Measurements from ENCODE around the gene PLCB4. TPM values are rescaled to one million over a fixed set of nuclear protein-coding genes. Genes with fewer than 3 reads are reported as not detected.

PLCB4 gene
- total RNA-seq, 1 donor from 2014 or later: 1.6 TPM

DNA sequence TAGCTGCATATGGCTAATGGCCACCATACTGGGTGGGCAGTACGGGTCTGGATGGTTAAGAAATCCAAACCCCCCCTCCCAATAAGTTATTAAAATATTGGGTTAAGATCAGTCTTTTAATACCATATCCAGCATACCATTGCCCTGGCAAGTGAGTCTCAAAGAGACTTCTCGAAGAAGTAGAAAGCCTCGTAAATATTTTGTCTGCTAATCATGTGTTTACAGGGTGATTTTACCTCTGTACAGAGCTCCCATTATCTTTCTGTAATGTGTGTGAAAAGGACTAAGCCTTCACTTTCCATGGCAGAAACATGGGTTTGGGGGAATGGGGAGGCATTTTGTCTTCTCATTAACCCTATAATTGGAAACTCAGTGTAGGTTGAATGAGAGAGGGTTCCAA, 270.8 kb downstream of the PLCB4 start:
- Histone ChIP-seq H3K27me3 (ENCODE audit: control insufficient read depth, insufficient read depth, low read length) (no peaks in the 10 kb centered on the region), H3K36me3 (ENCODE audit: control insufficient read depth, insufficient read depth, low read length) (no peaks in the 10 kb centered on the region), H3K4me3 (ENCODE audit: low read depth, low read length) (no peak overlapping the region)
- DNase-seq (ENCODE audit: low read depth): no peak
- TF ChIP-seq, protein P1, sequence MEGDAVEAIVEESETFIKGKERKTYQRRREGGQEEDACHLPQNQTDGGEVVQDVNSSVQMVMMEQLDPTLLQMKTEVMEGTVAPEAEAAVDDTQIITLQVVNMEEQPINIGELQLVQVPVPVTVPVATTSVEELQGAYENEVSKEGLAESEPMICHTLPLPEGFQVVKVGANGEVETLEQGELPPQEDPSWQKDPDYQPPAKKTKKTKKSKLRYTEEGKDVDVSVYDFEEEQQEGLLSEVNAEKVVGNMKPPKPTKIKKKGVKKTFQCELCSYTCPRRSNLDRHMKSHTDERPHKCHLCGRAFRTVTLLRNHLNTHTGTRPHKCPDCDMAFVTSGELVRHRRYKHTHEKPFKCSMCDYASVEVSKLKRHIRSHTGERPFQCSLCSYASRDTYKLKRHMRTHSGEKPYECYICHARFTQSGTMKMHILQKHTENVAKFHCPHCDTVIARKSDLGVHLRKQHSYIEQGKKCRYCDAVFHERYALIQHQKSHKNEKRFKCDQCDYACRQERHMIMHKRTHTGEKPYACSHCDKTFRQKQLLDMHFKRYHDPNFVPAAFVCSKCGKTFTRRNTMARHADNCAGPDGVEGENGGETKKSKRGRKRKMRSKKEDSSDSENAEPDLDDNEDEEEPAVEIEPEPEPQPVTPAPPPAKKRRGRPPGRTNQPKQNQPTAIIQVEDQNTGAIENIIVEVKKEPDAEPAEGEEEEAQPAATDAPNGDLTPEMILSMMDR (IDR thresholded peaks at IDR 0.05; ENCODE audit: insufficient read depth, low read length, severe bottlenecking): no peak
- no peak for FAIRE-seq

DNA sequence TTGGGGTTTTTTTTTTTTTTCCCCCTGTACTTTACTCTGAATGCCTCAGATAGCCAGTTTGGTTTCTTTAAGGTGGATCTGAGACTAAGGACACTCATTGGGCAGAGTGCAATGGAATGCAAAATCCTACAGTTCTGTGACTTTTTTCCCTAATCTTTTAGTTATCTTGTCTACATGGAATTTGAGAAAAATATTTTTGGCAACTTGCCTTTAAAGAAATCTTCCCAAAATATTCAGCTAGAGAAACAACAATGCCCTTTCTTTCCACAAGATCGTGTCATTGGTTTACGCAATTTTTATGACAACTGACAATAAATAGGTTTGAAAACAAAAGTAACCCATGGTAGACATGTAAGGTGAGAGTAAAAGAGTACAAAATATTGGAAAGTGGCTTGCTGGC, 273.8 kb downstream of the PLCB4 start:
- Histone ChIP-seq H3K36me3 (ENCODE audit: control insufficient read depth, insufficient read depth, low read length) (no peaks in the 10 kb centered on the region), H3K27me3 (ENCODE audit: control insufficient read depth, insufficient read depth, low read length) (no peaks in the 10 kb centered on the region), H3K4me3 (ENCODE audit: low read depth, low read length) (no peak overlapping the region)
- FAIRE-seq: no peak
- TF ChIP-seq, protein P1 (IDR thresholded peaks at IDR 0.05; ENCODE audit: insufficient read depth, low read length, severe bottlenecking): no peak
- DNase-seq (ENCODE audit: low read depth): no peak

- Histone ChIP-seq H3K27me3 (ENCODE audit: control insufficient read depth, insufficient read depth, low read length) (no peaks in the 10 kb centered on the region), H3K4me3 (ENCODE audit: low read depth, low read length) (no peak overlapping the region), H3K36me3 (ENCODE audit: control insufficient read depth, insufficient read depth, low read length) (no peaks in the 10 kb centered on the region)
- FAIRE-seq (no peak), DNase-seq (ENCODE audit: low read depth) (no peak)
- TF ChIP-seq, protein P1 (IDR thresholded peaks at IDR 0.05; ENCODE audit: insufficient read depth, low read length, severe bottlenecking): no peak
These were observed 275.4 kb downstream of the PLCB4 start for GRCh38 chr20:9344083-9344920.

DNA sequence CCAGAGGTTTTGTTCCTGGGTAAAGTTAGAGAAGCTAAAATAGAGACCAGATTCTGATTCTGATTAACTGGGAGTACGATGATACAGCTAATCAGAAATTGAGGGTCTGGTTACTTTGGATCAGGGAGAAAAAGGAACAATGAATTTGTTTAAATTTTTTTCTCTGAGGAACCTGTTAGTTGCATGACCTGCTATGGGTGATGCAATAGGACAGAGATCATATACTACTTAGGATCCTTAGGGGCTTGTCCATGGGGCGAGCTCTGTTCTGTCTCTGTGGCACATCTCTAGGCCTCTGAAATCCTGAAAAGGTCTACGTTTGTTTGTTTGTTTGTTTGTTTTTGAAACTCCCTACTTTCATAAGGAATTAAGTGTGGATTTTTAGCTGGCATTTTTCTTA, 279.4 kb downstream of the PLCB4 start:
- FAIRE-seq: no peak
- Histone ChIP-seq H3K4me3 (ENCODE audit: low read depth, low read length) (no peak overlapping the region), H3K27me3 (ENCODE audit: control insufficient read depth, insufficient read depth, low read length) (no peaks in the 10 kb centered on the region), H3K36me3 (ENCODE audit: control insufficient read depth, insufficient read depth, low read length) (no peaks in the 10 kb centered on the region)
- no peak for DNase-seq (ENCODE audit: low read depth)
- TF ChIP-seq, protein P1 (IDR thresholded peaks at IDR 0.05; ENCODE audit: insufficient read depth, low read length, severe bottlenecking): no peak

GRCh38 chr20:9348747-9349146, 279.9 kb downstream of the PLCB4 start:
- no peaks in the 10 kb centered on the region for H3K27me3 ChIP-seq (ENCODE audit: control insufficient read depth, insufficient read depth, low read length)

More at GRCh38 chr20:9348747-9349146, 279.9 kb downstream of the PLCB4 start:
- FAIRE-seq: no peak
- no peak overlapping the region for H3K4me3 ChIP-seq (ENCODE audit: low read depth, low read length)
- TF ChIP-seq, protein P1 (IDR thresholded peaks at IDR 0.05; ENCODE audit: insufficient read depth, low read length, severe bottlenecking): no peak
- DNase-seq (ENCODE audit: low read depth): no peak
- H3K36me3 ChIP-seq (ENCODE audit: control insufficient read depth, insufficient read depth, low read length): no peaks in the 10 kb centered on the region
